Testis (tissue), 3 donors: Measurements from ENCODE around the gene EXOC2. TPM values are rescaled to one million over a fixed set of nuclear protein-coding genes. Genes with fewer than 3 reads are reported as not detected.
"Not testable (repeated sequence)": the region's sequence is repeated elsewhere in the genome, so short reads cannot be mapped to it uniquely, and the experiment has no call there.

ENCODE experiments used
- DNase-seq: peaks from one replicate; pipeline ENCODE4 v3.0.0-alpha.2; 2019
- H3K27ac ChIP-seq, 2 donors: fragments of 200-600 bp; sonication (generic); one replicate each; pipeline ENCODE4 v1.5.1; 2019
- H3K27me3 ChIP-seq: fragments of 200-600 bp; sonication (generic); one replicate; pipeline ENCODE4 v1.5.1; 2019
- H3K36me3 ChIP-seq: fragments of 200-600 bp; sonication (generic); one replicate; pipeline ENCODE4 v1.5.1; 2017; ENCODE audit warnings: low read depth; ENCODE audit errors: missing control alignments
- H3K4me1 ChIP-seq: fragments of 200-600 bp; sonication (generic); one replicate; pipeline ENCODE4 v1.5.1; 2019
- H3K4me3 ChIP-seq, 2 donors: fragments of 200-600 bp; sonication (generic); one replicate each; pipeline ENCODE4 v1.5.1; 2017 to 2019
- H3K9me3 ChIP-seq: fragments of 200-600 bp; sonication (generic); one replicate; pipeline ENCODE4 v1.5.1; 2017
- CTCF ChIP-seq, 3 experiments: fragments of 450-650 bp in 2 of 3; fragments of 200-600 bp in 1 of 3; sonication (generic) in 1 of 3; IDR thresholded peaks; one replicate each; pipeline ENCODE4 v1.5.1; 2016 to 2019; ENCODE audit warnings: antibody characterized with exemption in 3 of 3, mild to moderate bottlenecking in 2 of 3, moderate library complexity in 1 of 3
- POLR2A ChIP-seq: fragments of 450-650 bp; IDR thresholded peaks from one replicate; pipeline ENCODE4 v1.6.1; 2017; ENCODE audit warnings: antibody characterized with exemption, mild to moderate bottlenecking, moderate library complexity
- WGBS, 2 donors: methylation state at CpG; one replicate each; pipeline ENCODE4 v1.1.5; 2018; 5-methylcytosine and 5-hydroxymethylcytosine counted together
- intact Hi-C: fragments of 100-400 bp; cut with DNase I; formaldehyde crosslinking; loops from one replicate; pipeline ENCODE4 v1.15.1; 2023; ENCODE audit warnings: low total_unique reads
- polyA plus RNA-seq: library from polyadenylated mRNA; stranded (reverse); fragments of 350-450 nt; fragmentation: Illumina TruSeq; extraction: RNeasy Lipid Tissue Mini Kit (QIAGEN cat#74804); gene quantifications from one replicate; pipeline ENCODE4 v1.2.3, GENCODE V29; 2014; ENCODE audit warnings: low read depth, low replicate concordance; ENCODE audit not compliant: insufficient read depth
- total RNA-seq, 2 donors: library from RNA; depleted of rRNA; stranded (reverse); fragments of >200 nt; gene quantifications; one replicate each; pipeline ENCODE4 v1.2.3, GENCODE V29; 2016

The EXOC2 gene
- total and polyA plus RNA-seq, 3 donors from 2014 or later, result 32.8 to 51.0 (median 44.3) TPM

DNA sequence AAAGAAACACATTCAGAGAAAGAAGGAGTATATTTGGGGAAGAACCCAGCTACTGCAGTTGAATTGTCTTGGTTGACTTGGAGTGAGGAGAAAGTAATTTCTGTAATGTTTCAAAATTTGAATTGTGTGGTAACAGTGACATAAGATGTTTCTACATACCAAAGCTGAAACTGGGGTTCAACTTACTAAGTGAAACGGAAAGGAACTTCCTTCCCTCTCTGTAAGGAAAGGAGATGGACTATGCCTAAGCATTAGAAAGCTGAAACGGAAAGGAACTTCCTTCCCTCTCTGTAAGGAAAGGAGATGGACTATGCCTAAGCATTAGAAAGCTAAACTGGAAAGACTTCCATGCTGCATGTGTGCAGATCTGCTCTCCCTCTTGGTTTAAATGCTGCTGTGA is 82.1 kb downstream of the EXOC2 start:
- Histone ChIP-seq H3K36me3 (no peaks in the 10 kb centered on the region), H3K27me3 (no peaks in the 10 kb centered on the region), H3K4me3 (no peak overlapping the region), H3K4me1 (no peaks in the 10 kb centered on the region), H3K27ac (no peak overlapping the region), H3K9me3 (no peaks in the 10 kb centered on the region)
- DNase-seq, result no peak
- intact Hi-C loops, result no loop called here
- no peak for TF ChIP-seq CTCF (IDR thresholded peaks at IDR 0.05)
- TF ChIP-seq POLR2A, result no peak
- WGBS, 2 donors, result 73% methylated on average over 2 of the region's 2 CpGs

DNA sequence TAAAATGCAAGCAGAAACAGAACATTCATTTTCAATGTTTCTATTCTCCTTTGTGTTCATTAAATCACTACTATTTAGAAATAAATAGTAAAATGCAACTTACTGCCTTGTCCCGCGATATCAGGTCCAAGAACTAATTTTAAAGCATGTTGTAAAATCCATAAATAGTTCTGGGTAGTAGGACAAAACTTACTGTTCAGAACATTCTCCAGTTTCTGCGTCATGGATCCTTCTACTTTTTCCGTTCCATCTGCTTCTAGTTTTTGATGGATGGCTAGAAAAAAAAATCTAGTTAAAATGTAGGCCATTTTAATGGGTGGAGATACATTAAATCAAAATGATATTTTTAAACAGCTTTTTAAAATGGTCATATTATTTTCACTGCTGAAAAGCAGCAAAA is 83.0 kb downstream of the EXOC2 start:
- Histone ChIP-seq H3K27me3 (no peaks in the 10 kb centered on the region), H3K27ac (no peak overlapping the region), H3K4me3 (no peak overlapping the region), H3K9me3 (no peaks in the 10 kb centered on the region), H3K4me1 (no peaks in the 10 kb centered on the region), H3K36me3 (no peaks in the 10 kb centered on the region)
- DNase-seq, result no peak
- TF ChIP-seq POLR2A (no peak), CTCF (IDR thresholded peaks at IDR 0.05) (no peak)
- 94 to 97% methylated on average over 4 of the region's 4 CpGs for WGBS, 2 donors
- intact Hi-C loops, result no loop called here

- no peaks in the 10 kb centered on the region for H3K9me3 ChIP-seq
- intact Hi-C loops, result no loop called here
- WGBS, 2 donors, result 94 to 96% methylated on average over 14 of the region's 14 CpGs
- no peaks in the 10 kb centered on the region for H3K27me3 ChIP-seq
- H3K4me1 ChIP-seq, result no peaks in the 10 kb centered on the region
- H3K4me3 ChIP-seq, result no peak overlapping the region
- H3K36me3 ChIP-seq, result no peaks in the 10 kb centered on the region
- no peak overlapping the region for H3K27ac ChIP-seq
- no peak for TF ChIP-seq CTCF (IDR thresholded peaks at IDR 0.05)
- TF ChIP-seq POLR2A, result no peak
- DNase-seq, result no peak
These were observed 86.0 kb downstream of the EXOC2 start for GRCh38 chr6:606829-607379.

DNA sequence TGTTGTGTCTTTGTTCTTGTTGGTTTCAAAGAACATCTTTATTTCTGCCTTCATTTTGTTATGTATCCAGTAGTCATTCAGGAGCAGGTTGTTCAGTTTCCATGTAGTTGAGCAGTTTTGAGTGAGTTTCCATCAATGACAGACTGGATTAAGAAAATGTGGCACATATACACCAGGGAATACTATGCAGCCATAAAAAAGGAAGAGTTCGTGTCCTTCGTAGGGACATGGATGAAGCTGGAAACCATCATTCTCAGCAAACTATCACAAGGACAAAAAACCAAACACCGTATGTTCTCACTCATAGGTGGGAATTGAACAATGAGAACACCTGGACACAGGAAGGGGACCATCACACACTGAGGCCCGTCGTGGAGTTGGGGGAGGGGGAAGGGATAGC is 87.0 kb downstream of the EXOC2 start:
- H3K4me1 ChIP-seq, H3K27ac ChIP-seq, intact Hi-C loops, H3K27me3 ChIP-seq, H3K36me3 ChIP-seq, H3K9me3 ChIP-seq, DNase-seq, H3K4me3 ChIP-seq: not testable (repeated sequence)
- WGBS, 2 donors, result 90 to 97% methylated on average over 5 of the region's 5 CpGs

DNA sequence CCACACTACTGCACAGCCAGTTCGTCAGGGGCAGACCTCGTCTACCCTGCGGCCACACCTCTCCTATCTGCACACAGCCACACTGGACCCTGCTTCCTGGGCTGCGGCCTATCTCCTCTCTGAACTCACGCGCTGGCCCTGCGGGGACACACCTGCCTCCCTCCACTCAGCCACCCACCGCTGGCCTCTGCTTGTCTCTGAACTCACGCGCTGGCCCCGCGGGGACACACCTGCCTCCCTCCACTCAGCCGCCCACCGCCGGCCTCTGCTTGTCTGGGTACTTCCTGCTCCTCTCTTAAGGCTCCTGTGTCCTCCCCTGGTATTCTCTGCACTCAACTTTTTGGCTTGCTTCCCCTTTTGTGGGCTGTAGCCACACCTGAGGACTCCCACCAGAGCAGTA is 88.4 kb downstream of the EXOC2 start:
- no peak for DNase-seq
- H3K27ac ChIP-seq, result no peak overlapping the region
- 92 to 97% methylated on average over 15 of the region's 15 CpGs for WGBS, 2 donors
- TF ChIP-seq CTCF (IDR thresholded peaks at IDR 0.05) (no peak), POLR2A (no peak)
- no peaks in the 10 kb centered on the region for H3K4me1 ChIP-seq
- H3K36me3 ChIP-seq, result no peaks in the 10 kb centered on the region
- intact Hi-C loops, result no loop called here
- no peaks in the 10 kb centered on the region for H3K9me3 ChIP-seq
- H3K27me3 ChIP-seq, result no peaks in the 10 kb centered on the region
- no peak overlapping the region for H3K4me3 ChIP-seq
